OCI-LY1 (cell line): ENCODE data around the gene MAP6D1.

Experiments used
- EZH2 ChIP-seq: fragments of 200-600 bp; sonication (generic), shearing (Covaris generic); IDR thresholded peaks from 2 replicates; pipeline ENCODE4 v1.8.0; 2017; ENCODE audit warnings: borderline replicate concordance, mixed run types, mild to moderate bottlenecking, antibody characterized with exemption, low read length, moderate library complexity, mixed read lengths
- TF ChIP-seq, protein P1 (sequence below): fragments of 200-600 bp; sonication (generic), shearing (Covaris generic); IDR thresholded peaks from 2 replicates; pipeline ENCODE4 v1.5.1; 2017; ENCODE audit warnings: mild to moderate bottlenecking, antibody characterized with exemption, low read length, moderate library complexity, mixed read lengths

DNA sequence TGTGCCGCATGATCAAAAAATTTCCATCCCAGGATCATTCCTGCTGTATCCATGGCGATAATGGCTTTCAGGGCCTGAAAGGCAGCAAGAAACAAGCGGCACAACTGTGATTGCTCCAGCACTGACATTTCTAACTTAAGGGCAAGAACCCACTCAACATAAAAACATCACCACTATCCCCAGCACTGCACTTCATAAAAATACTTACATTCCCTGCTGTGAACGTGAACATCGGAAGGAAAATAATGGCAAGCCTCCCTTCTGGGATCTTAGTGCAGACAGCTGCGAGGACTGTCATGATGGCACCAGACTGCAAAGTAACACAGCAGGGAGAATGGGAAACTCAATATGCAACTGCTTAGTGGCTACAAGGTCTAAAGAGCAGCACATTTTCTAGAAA lies 8.1 kb upstream of the MAP6D1 start:
- TF ChIP-seq EZH2: no peak
- TF ChIP-seq, protein P1, sequence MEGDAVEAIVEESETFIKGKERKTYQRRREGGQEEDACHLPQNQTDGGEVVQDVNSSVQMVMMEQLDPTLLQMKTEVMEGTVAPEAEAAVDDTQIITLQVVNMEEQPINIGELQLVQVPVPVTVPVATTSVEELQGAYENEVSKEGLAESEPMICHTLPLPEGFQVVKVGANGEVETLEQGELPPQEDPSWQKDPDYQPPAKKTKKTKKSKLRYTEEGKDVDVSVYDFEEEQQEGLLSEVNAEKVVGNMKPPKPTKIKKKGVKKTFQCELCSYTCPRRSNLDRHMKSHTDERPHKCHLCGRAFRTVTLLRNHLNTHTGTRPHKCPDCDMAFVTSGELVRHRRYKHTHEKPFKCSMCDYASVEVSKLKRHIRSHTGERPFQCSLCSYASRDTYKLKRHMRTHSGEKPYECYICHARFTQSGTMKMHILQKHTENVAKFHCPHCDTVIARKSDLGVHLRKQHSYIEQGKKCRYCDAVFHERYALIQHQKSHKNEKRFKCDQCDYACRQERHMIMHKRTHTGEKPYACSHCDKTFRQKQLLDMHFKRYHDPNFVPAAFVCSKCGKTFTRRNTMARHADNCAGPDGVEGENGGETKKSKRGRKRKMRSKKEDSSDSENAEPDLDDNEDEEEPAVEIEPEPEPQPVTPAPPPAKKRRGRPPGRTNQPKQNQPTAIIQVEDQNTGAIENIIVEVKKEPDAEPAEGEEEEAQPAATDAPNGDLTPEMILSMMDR: no peak
